KMS-11 (cell line): ENCODE results near the gene GLYAT.

Experiments used
- H2AFZ ChIP-seq: fragments of 200-600 bp; sonication (generic); 2 replicates; pipeline ENCODE4 v1.6.1; 2016; ENCODE audit warnings: antibody characterized with exemption, mixed run types, low read depth
- H3K27ac ChIP-seq: fragments of 200-600 bp; sonication (generic); 2 replicates; pipeline ENCODE4 v1.6.1; 2016; ENCODE audit warnings: mild to moderate bottlenecking, mixed run types
- H3K27me3 ChIP-seq: fragments of 200-600 bp; sonication (generic); 2 replicates; pipeline ENCODE4 v1.6.1; 2017; ENCODE audit warnings: mild to moderate bottlenecking, low read depth, mixed run types, moderate library complexity; ENCODE audit not compliant: insufficient read depth
- H3K36me3 ChIP-seq: fragments of 200-600 bp; sonication (generic); 2 replicates; pipeline ENCODE4 v1.6.1; 2017; ENCODE audit warnings: mild to moderate bottlenecking, mixed run types; ENCODE audit not compliant: insufficient read depth
- H3K4me1 ChIP-seq: fragments of 200-600 bp; sonication (generic); 2 replicates; pipeline ENCODE4 v1.6.1; 2016; ENCODE audit warnings: mild to moderate bottlenecking, low read depth, mixed run types; ENCODE audit not compliant: poor library complexity, severe bottlenecking
- H3K4me2 ChIP-seq: fragments of 200-600 bp; sonication (generic); 2 replicates; pipeline ENCODE4 v1.7.0; 2016; ENCODE audit warnings: mild to moderate bottlenecking, mixed run types
- H3K4me3 ChIP-seq: fragments of 200-600 bp; sonication (generic); IDR thresholded peaks from 2 replicates; pipeline ENCODE4 v1.6.1; 2017; ENCODE audit warnings: low read depth, low read length, mixed read lengths; ENCODE audit not compliant: insufficient read depth
- H3K79me2 ChIP-seq: fragments of 200-600 bp; sonication (generic); 2 replicates; pipeline ENCODE4 v1.6.1; 2016; ENCODE audit warnings: low read depth, mixed run types; ENCODE audit not compliant: insufficient read depth
- H3K9ac ChIP-seq: fragments of 200-600 bp; sonication (generic); 2 replicates; pipeline ENCODE4 v1.6.1; 2016; ENCODE audit warnings: mild to moderate bottlenecking, mixed run types
- H4K20me1 ChIP-seq: fragments of 200-600 bp; sonication (generic); 2 replicates; pipeline ENCODE4 v1.6.1; 2016; ENCODE audit warnings: mild to moderate bottlenecking, mixed run types; ENCODE audit not compliant: insufficient read depth
- CTCF ChIP-seq: fragments of 200-600 bp; sonication (generic); conservative IDR thresholded peaks from 2 replicates; pipeline ENCODE4 v1.6.1; 2017; ENCODE audit warnings: low read depth, mild to moderate bottlenecking, antibody characterized with exemption, low read length, moderate library complexity, mixed read lengths

GLYAT gene

GRCh38 chr11:58731819-58732218 is at the start of gene GLYAT:
GLYAT (minus strand) TSS chr11:58731943; CDS start chr11:58724496, 7,447 bp downstream.
- TF ChIP-seq CTCF = no peak
- peaks cover 23% of the 10 kb centered on the region for H3K4me1 ChIP-seq
- H3K79me2 ChIP-seq = no peaks in the 10 kb centered on the region
- no peaks in the 10 kb centered on the region for H3K27me3 ChIP-seq
- H3K9ac ChIP-seq = no peak within 1 kb of the TSS
- no peak within 1 kb of the TSS for H3K27ac ChIP-seq
- H2AFZ ChIP-seq = no peak within 1 kb of the TSS
- no peak within 1 kb of the TSS for H3K4me2 ChIP-seq
- no peaks in the 10 kb centered on the region for H3K36me3 ChIP-seq
- H4K20me1 ChIP-seq = no peaks in the 10 kb centered on the region
- H3K4me3 ChIP-seq = no peak within 1 kb of the TSS

- Histone ChIP-seq H3K27me3 (no peaks in the 10 kb centered on the region), H3K79me2 (no peaks in the 10 kb centered on the region), H3K9ac (no peak overlapping the region), H3K4me2 (no peak overlapping the region), H3K4me1 (no peaks in the 10 kb centered on the region), H4K20me1 (no peaks in the 10 kb centered on the region), H3K27ac (no peak overlapping the region), H2AFZ (no peak overlapping the region), H3K4me3 (no peak overlapping the region), H3K36me3 (no peaks in the 10 kb centered on the region)
- no peak for TF ChIP-seq CTCF
These were observed 49.6 kb upstream of the GLYAT start for GRCh38 chr11:58781345-58781744.

- Histone ChIP-seq H3K79me2 (no peaks in the 10 kb centered on the region), H3K27me3 (no peaks in the 10 kb centered on the region), H3K4me1 (no peaks in the 10 kb centered on the region), H3K9ac (no peak overlapping the region), H3K4me3 (no peak overlapping the region), H3K4me2 (no peak overlapping the region), H3K27ac (no peak overlapping the region), H2AFZ (no peak overlapping the region), H3K36me3 (no peaks in the 10 kb centered on the region), H4K20me1 (no peaks in the 10 kb centered on the region)
- no peak for TF ChIP-seq CTCF
These were observed 48.8 kb upstream of the GLYAT start for GRCh38 chr11:58780578-58780977.

- Histone ChIP-seq H3K27ac (no peak overlapping the region), H3K4me3 (no peak overlapping the region), H3K27me3 (no peaks in the 10 kb centered on the region), H4K20me1 (no peaks in the 10 kb centered on the region), H3K4me1 (peaks cover 30% of the 10 kb centered on the region), H2AFZ (no peak overlapping the region), H3K9ac (no peak overlapping the region), H3K4me2 (no peak overlapping the region), H3K36me3 (no peaks in the 10 kb centered on the region), H3K79me2 (no peaks in the 10 kb centered on the region)
- TF ChIP-seq CTCF = no peak
These were observed 45.4 kb upstream of the GLYAT start for GRCh38 chr11:58776891-58777710.
